ENCODE data around the gene HMCN2. TPM values are rescaled to one million over a fixed set of nuclear protein-coding genes. Genes with fewer than 3 reads are reported as not detected.

HMCN2 gene
- total RNA-seq, 4 donors from 2014 or later, result 1.8 to 46.7 (median 24.4) TPM

DNA sequence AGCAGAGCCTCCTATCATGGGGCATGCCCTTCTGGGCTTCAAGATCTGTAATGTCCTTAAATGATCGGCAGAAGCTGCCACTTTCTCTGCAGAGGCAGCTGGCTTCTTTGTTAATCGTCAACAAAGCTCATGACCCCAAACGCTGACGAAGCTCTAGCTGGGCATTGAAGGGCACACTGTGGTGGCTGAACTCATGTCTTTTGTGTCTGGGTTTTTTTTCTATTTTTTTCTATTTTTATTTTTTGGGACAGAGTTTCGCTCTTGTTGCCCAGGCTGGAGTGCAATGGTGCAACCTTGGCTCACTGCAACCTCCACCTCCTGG, 114.0 kb downstream of the HMCN2 start:
- intact Hi-C loops (cut with DNase I; ENCODE audit: low total_unique reads), result no loop called here
- Histone ChIP-seq H3K27ac (no peak overlapping the region), H3K4me1 (no peaks in the 10 kb centered on the region), H3K4me3 (no peak overlapping the region), H3K9me3 (no peaks in the 10 kb centered on the region), H3K36me3 (no peaks in the 10 kb centered on the region), H3K27me3 (no peaks in the 10 kb centered on the region)
- TF ChIP-seq POLR2A (IDR thresholded peaks at IDR 0.05), result no peak
- TF ChIP-seq, protein P1, sequence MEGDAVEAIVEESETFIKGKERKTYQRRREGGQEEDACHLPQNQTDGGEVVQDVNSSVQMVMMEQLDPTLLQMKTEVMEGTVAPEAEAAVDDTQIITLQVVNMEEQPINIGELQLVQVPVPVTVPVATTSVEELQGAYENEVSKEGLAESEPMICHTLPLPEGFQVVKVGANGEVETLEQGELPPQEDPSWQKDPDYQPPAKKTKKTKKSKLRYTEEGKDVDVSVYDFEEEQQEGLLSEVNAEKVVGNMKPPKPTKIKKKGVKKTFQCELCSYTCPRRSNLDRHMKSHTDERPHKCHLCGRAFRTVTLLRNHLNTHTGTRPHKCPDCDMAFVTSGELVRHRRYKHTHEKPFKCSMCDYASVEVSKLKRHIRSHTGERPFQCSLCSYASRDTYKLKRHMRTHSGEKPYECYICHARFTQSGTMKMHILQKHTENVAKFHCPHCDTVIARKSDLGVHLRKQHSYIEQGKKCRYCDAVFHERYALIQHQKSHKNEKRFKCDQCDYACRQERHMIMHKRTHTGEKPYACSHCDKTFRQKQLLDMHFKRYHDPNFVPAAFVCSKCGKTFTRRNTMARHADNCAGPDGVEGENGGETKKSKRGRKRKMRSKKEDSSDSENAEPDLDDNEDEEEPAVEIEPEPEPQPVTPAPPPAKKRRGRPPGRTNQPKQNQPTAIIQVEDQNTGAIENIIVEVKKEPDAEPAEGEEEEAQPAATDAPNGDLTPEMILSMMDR (IDR thresholded peaks at IDR 0.05), result no peak
- DNase-seq, result no peak

GRCh38 chr9:130380920-130381469, 115.4 kb downstream of the HMCN2 start:
- intact Hi-C loops (cut with DNase I; ENCODE audit: low total_unique reads), result no loop called here
- Histone ChIP-seq H3K36me3 (no peaks in the 10 kb centered on the region), H3K27ac (no peak overlapping the region), H3K27me3 (no peaks in the 10 kb centered on the region), H3K4me1 (no peaks in the 10 kb centered on the region), H3K9me3 (no peaks in the 10 kb centered on the region), H3K4me3 (no peak overlapping the region)
- DNase-seq, result no peak
- TF ChIP-seq, protein P1 (IDR thresholded peaks at IDR 0.05), result no peak
- TF ChIP-seq POLR2A (IDR thresholded peaks at IDR 0.05), result no peak

DNA sequence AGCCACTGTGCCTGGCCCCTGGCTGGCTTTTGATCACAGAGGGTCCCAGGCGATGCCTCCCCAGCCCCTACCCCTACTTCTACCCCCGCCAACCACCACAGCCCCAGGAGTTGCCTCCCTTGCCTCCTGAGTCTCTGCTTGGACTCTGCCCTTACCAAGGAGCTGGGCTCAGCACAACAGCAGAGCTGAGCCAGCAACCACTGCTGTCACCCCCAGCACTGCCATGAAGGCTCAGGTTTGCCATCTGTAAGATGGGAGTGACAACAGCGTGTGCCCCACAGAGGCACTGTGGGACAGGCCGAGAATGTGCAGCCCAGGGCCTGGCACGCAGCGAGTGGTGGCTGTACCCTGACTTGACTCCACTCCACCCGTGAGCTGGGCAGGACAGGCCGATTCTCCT, 116.1 kb downstream of the HMCN2 start:
- Histone ChIP-seq H3K36me3 (no peaks in the 10 kb centered on the region), H3K27ac (no peak overlapping the region), H3K4me1 (no peaks in the 10 kb centered on the region), H3K4me3 (no peak overlapping the region), H3K27me3 (no peaks in the 10 kb centered on the region), H3K9me3 (no peaks in the 10 kb centered on the region)
- no peak for DNase-seq
- intact Hi-C loops (cut with DNase I; ENCODE audit: low total_unique reads), result no loop called here
- TF ChIP-seq, protein P1 (IDR thresholded peaks at IDR 0.05), result no peak
- TF ChIP-seq POLR2A (IDR thresholded peaks at IDR 0.05), result no peak

DNA sequence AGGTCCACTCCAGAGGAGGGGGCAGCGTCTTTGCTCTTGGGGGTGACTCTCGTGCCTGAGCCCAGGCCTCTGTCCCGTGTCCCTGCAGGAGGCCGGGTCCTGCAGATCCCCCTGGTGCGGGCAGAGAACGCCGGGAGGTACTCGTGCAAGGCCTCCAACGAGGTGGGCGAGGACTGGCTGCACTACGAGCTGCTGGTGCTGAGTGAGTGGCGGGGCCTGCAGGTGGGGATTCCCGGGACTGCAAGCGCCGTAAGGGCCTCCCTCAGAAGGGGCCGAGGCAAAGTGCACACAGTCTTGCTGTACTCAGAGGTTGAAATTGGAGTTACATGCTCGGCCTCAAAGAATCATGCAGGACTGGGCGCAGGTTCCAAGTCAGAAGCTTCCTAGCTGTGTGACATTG, 116.5 kb downstream of the HMCN2 start:
- DNase-seq, result no peak
- no peak overlapping the region for H3K27ac ChIP-seq
- H3K9me3 ChIP-seq, result no peaks in the 10 kb centered on the region
- no peak overlapping the region for H3K4me3 ChIP-seq
- no peaks in the 10 kb centered on the region for H3K4me1 ChIP-seq
- H3K27me3 ChIP-seq, result no peaks in the 10 kb centered on the region
- intact Hi-C loops (cut with DNase I; ENCODE audit: low total_unique reads), result no loop called here
- TF ChIP-seq, protein P1 (IDR thresholded peaks at IDR 0.05), result no peak
- TF ChIP-seq POLR2A (IDR thresholded peaks at IDR 0.05), result no peak
- H3K36me3 ChIP-seq, result no peaks in the 10 kb centered on the region

GRCh38 chr9:130382636-130383349, 117.2 kb downstream of the HMCN2 start:
- Histone ChIP-seq H3K27ac (no peak overlapping the region), H3K4me3 (no peak overlapping the region), H3K36me3 (no peaks in the 10 kb centered on the region), H3K9me3 (no peaks in the 10 kb centered on the region), H3K4me1 (no peaks in the 10 kb centered on the region), H3K27me3 (no peaks in the 10 kb centered on the region)
- DNase-seq, result no peak
- intact Hi-C loops (cut with DNase I; ENCODE audit: low total_unique reads), result no loop called here
- TF ChIP-seq, protein P1 (IDR thresholded peaks at IDR 0.05), result no peak
- TF ChIP-seq POLR2A (IDR thresholded peaks at IDR 0.05), result no peak

Data from uterus (tissue), 4 donors.